Left forelimb (tissue), 1 donor: ENCODE results near the gene ALK.

Experiments used
- DNase-seq: peaks from one replicate; pipeline ENCODE4 v3.0.0-alpha.2; 2018; ENCODE audit warnings: low spot score

Gene ALK

GRCh38 chr2:29715655-29716054 lies 205.7 kb downstream of the ALK start:
- no peak for DNase-seq

DNA sequence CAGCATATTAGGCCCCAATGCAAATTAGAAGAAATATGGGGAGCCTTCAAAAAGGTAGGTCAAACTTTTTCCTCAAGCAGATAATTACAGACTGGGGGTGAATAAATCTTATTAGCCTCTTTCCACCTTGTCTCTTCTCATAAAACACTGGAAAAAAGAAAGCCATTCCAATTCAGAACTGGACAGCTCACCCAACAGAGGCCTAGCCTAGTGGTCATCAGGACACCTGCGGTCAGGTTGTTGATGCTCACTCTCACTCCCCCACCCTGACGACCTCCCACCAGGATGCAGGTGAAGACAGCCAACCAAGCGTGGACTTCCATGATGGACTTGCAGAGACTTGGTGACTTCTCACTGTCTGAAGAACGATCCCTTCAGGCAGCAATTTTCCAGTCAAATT lies 207.1 kb downstream of the ALK start:
- DNase-seq: no peak

GRCh38 chr2:29706171-29706720 lies 215.1 kb downstream of the ALK start:
- DNase-seq: no peak

DNA sequence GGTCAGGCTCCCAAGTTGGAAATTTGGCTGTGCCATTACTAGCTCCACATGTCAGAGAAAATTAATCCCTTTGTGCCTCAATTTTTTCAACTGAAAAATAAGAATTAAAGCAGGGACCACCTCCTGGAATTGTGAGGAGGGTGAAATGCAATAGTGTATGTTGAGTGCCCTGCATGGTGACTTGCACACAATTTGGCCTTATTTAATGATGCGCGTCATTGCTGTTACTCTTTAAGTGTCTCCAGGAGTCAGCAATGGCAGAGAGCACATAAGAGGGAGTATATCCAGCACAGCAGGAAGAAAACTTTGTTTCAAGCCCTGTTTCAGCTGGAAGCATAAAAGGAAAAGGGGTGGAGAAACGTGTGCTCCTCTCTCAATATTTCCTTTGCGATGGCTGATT lies 215.8 kb downstream of the ALK start:
- DNase-seq: no peak

DNA sequence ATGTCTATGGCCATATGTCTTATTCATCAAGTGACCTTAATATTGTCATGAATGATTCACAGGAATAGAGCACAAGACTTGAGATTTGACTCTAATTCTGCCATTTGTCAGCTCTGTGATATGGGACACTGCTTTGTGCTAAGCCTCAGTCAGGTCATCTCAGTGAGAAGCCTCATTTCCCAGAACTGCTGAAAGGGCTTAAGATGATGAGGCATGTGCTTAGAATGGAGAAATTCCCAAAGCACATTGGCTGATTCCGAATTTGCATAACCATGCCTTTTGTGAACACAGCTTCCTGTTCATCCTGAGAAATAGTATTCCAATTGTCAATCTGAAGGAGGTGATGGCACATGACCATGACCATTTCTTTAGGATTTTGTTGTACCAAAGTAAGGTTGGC lies 218.1 kb downstream of the ALK start:
- DNase-seq: no peak

DNA sequence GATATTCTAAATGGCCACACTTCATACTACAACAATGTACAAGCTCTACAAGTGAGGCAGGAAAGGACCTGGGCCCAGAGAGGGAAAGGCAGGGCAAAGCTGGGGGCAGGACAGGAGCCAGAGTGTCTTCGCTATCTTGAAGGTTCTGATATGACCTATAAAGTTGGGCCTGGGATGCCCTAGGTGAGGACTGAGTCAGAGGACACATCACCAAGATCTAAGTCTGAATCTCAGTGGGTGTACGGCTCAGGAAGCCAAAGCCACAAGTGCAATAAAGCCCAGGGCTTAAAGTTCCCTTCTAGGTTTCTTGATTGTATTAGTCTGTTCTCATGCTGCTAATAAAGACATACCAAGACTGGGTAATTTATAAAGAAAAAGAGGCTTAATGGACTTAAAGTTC lies 219.1 kb downstream of the ALK start:
- no peak for DNase-seq

DNA sequence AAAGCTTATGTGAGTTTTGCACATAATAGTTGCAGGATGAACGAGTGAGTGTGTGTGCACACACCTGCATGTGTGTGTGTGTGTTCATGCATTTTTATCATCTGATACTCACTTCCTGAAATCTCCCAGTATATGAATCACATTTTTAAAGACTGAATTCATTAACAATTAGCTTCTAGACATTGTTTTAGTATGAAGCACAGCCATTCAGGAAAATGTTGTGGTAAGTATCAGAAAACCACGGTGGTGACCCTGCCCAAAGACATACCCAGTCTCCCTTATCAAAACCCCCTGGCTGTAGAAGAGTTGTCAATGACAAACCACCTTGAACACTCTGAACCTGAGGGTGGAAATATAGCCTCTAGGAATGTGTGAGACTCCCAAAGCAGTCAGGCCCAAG lies 220.8 kb downstream of the ALK start:
- no peak for DNase-seq

GRCh38 chr2:29699045-29699444 lies 222.3 kb downstream of the ALK start:
- DNase-seq: no peak

DNA sequence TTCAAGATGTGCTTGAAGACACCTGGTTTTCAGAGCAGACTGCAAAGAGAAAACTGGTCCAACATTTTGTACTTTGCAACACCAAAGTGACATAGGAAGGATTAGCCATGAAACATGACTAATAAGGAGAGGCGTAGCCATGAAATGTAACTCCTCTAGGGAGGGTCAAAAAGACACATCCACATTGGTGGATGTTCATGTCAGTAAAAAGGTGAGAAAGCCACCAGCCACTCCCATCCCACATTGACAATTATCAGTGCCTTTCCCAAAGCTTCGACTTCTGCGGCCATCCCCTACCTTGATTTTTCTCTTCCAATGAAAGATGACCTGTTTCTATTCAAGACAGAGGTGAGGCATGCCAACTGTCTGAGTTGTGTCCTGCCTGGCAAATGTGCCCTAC lies 223.2 kb downstream of the ALK start:
- no peak for DNase-seq

GRCh38 chr2:29697715-29698114 lies 223.7 kb downstream of the ALK start:
- no peak for DNase-seq

DNA sequence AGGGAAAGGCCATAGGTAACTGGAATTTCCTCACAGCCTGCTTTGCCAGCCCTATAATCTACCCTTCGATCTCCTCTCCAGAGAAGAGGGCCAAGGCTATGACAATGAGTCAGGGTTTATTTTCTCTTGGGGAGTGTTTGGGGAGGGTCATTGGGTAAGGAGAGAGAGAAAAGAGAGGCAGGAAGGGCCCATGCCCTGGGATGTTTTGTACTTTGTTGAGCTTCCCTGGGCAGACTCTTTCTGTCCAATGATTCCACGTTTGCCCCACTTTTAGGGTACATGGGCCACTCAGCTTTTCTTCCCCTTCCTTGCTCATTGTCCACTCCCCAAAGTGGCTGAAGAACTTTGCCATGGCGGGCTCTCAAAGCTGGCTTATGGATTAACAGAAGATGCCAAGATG lies 224.2 kb downstream of the ALK start:
- DNase-seq: no peak

DNA sequence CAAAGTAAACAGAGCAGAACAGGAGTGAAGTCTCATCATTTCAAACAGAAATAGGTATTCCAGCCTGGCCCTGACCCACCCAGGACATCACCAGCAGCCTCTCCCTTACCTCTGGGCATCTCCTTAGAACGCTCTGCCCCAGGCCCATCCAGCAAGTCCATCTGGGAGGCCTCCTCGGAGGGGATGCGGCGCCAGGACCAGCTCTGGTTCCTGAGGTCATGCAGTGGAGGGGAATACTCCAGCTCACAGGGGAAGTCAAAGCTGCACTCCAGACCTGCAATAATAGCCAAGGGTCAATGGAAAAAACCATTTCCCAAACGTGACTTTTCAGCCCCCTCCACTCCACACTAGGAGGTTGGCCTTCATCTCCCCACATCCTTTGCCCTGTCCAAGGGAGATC lies 226.6 kb downstream of the ALK start:
- DNase-seq: no peak

DNA sequence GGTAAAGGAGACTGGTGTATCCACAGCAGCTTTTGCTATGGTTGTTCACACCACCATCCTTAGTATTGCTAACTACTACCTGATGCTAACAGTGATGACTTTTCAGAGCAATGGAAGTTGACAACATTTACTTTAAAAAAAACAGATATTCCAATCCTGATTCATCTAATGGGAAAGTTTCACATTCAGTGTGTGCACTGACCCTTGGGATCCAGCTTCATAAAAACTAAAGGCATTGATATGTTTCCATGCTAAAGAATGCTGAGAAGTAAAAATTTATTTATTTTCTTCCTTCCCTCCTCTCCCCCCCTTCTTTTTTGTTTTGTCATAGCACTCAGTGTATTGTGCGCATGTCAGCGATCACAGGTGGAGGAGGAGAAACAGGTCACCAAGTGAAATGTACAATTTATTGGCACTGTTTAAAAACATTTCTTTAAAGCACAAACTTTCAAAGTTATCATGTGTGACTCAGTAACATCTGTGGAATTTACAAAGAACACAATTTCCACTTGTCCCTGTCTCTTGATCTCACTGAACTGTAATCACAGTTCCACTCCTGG lies 229.9 kb downstream of the ALK start:
- DNase-seq: no peak

DNA sequence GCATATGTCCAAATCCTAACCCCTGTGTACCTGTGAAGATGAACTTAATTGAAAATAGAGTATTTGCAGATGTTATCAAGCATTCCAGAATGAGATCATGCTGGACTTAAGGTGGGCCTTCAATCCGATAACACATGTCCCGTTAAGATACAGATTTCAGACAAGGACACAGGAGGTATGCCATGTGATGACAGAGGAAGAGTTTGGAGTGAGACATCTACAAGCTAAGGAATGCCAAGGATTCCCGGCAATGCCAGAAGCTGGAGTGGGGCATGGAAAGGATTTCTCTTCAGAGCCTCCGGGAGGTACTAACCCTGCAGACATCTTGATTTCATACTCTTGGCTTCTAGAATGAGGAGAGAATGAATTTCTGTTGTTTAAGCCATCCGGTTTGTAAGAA lies 231.7 kb downstream of the ALK start:
- DNase-seq: no peak

DNA sequence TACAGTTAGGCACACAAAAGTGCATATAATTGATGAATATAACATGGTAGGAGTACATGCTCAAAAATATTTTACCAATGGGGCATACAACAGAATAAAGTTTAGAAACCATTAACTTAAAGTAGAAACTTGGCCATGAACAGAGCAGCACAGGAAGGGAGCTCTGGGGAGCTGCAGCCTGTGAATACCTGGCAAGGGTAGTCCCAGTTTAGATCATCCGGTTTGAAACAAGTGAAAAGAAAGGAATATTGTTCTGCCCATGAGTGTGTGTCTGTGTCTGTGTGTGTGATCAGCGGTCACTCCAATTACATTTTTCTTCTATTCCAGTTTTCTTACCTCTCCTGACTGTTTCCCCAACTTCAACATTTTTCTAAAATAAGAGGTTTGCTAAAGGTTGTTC lies 233.0 kb downstream of the ALK start:
- no peak for DNase-seq

GRCh38 chr2:29687121-29687520 lies 234.3 kb downstream of the ALK start:
- DNase-seq: no peak

DNA sequence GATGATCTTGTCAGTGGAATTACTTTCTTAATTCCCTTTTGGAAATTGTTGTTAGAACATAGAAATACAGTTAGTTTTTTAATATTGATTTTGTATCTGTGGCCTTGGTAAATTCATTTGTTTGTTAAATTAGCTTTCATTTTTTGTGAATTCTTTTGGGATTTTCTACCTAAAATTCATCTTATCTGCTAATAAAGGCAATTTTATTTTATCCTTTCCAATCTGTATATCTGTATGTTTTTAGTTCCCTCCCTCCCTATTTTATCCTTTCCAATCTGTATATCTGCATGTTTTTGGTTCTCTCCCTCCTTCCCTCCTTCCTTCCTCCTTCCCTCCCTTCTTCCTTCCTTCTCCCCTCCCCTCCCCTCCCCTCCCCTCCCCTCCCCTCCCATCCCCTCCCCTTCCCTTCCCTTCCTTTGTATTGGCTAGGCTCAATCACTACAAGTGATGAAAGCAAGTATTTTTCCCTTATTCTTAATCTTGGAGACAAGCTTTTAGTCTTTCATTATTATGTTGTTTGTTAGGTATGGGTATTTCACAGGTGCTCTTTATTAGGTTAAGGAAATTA lies 244.4 kb downstream of the ALK start:
- no peak for DNase-seq

- no peak for DNase-seq
These were observed 256.8 kb downstream of the ALK start for GRCh38 chr2:29664578-29664977.

GRCh38 chr2:29663268-29663667 lies 258.1 kb downstream of the ALK start:
- no peak for DNase-seq

DNA sequence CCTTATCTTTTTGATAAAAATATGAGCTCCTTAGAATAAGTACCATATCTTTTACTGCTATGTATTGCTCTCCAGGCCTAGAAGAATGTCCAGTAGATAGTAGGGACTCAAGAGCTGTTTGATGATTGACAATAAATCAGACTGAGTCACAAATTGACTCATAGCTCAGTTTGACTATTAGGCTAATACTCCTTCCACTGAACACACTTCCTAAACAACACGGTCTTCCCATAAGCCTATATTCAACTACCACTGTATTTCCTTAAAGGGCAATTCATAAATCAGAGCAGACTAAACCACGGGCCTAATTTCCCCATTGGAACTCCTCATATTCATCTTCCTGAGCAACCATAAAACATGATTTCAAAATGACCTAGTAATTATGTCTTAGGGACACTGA lies 258.5 kb downstream of the ALK start:
- DNase-seq: no peak

GRCh38 chr2:29660201-29660600 lies 261.2 kb downstream of the ALK start:
- DNase-seq: no peak

DNA sequence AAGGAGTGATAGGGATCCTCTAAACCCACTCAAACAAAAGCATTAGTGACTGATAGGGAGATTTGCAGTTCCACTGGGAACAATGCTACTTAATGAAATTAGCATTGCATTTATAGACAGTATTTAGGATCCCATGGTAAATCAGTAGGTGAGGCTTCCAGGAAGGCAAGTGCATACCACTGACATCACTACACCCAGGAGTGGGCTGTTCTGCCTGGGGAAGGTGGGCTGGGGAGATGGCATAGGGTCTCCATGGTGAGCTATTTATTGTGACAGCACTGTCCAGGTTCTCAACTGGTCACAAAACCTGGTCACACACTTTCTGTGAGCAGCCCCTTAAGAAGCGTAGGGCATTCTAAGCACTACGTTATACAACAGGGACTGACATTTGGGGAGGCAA lies 262.2 kb downstream of the ALK start:
- DNase-seq: no peak

DNA sequence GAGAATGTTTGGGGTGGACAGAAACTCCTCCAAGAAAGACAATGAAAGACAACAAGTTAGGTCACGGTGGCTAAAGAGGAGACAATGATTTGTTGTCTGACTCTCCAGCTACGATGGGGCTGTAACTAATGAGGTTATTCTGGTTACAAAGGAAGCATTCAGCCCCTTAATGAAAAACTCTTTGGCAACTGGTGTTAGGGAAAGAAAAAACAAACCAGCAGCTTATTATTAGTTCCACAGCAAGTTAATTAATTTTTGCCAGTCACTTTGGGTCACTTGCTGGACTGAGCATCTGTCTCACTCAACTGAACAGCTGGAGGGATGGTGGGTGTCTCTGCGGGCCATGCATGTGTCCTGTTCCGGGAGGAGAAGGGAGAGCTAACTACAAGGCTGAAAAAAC lies 263.7 kb downstream of the ALK start:
- DNase-seq: no peak

DNA sequence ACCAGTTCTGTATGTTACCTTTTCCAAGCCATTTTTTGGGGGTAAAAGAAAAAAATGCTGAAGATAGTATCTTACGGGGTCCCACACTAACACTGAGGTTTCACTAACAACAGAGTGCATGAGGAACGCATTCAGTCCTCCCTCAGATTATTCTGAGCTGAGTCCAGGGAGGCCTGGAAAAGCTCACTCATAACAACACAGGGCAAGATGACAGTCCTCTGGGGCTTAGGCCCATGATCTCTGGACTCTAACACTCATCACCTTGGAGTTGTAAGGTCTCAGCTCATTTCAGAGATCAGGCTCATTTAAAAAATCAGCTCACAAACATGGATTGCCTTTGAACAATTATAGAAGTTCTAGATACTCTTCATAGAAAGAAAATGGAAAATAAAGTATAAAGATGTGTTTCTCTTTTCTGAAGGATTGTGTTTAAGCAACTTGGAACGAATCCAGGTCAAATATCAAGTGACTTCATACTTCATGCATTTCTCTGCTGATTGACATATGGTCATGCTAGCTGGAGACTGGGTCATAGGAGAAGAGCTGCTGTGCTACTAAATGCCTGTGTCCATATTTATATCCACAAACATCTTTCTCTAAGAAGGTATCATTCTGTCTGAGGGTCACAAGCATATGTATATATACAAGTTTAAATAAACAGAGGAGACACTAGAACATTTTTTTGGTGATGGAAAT lies 265.8 kb downstream of the ALK start:
- DNase-seq: no peak
